Measurements from ENCODE around the gene AFAP1L2.

AFAP1L2 gene

GRCh38 chr10:114396464-114396863, 7.8 kb downstream of the AFAP1L2 start:
- DNase-seq, result no peak
- H3K4me3 ChIP-seq (ENCODE audit: low read depth, low read length), result no peak overlapping the region
- no peak overlapping the region for H3K27ac ChIP-seq
- TF ChIP-seq CTCF (IDR thresholded peaks at IDR 0.05; ENCODE audit: low read depth, low read length), result no peak
- no peaks in the 10 kb centered on the region for H3K9me3 ChIP-seq (ENCODE audit: severe bottlenecking)
- H3K36me3 ChIP-seq, result no peaks in the 10 kb centered on the region
- H3K27me3 ChIP-seq (ENCODE audit: insufficient read depth, low read depth, severe bottlenecking), result peaks cover 69% of the 10 kb centered on the region

- TF ChIP-seq CTCF (IDR thresholded peaks at IDR 0.05; ENCODE audit: low read depth, low read length), result no peak
- no peak overlapping the region for H3K4me3 ChIP-seq (ENCODE audit: low read depth, low read length)
- no peaks in the 10 kb centered on the region for H3K36me3 ChIP-seq
- no peaks in the 10 kb centered on the region for H3K9me3 ChIP-seq (ENCODE audit: severe bottlenecking)
- DNase-seq, result no peak
- peaks cover 64% of the 10 kb centered on the region for H3K27me3 ChIP-seq (ENCODE audit: insufficient read depth, low read depth, severe bottlenecking)
- no peak overlapping the region for H3K27ac ChIP-seq
These were observed 8.8 kb downstream of the AFAP1L2 start for GRCh38 chr10:114395366-114396022.

DNA sequence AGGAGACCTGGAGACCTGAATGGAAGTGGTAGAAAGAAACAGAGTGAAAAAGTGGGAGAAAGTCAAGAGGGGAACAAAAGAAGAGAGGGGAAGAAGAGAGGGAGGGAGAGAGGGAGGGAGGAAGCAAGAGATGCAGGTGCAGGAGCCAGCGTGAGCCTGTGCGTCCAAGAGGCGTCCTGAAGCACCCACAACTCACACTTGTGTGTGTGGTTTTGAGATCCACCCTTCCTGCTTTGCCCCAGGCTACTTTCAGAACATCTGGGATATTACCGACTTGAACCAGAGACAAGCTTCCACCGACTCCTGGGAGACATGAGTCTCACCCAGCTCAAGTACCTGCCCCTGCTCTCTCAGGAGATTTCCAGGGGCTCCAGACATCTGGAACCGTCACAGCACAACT, 9.8 kb downstream of the AFAP1L2 start:
- H3K4me3 ChIP-seq (ENCODE audit: low read depth, low read length), result no peak overlapping the region
- no peaks in the 10 kb centered on the region for H3K36me3 ChIP-seq
- no peak for TF ChIP-seq CTCF (IDR thresholded peaks at IDR 0.05; ENCODE audit: low read depth, low read length)
- H3K9me3 ChIP-seq (ENCODE audit: severe bottlenecking), result no peaks in the 10 kb centered on the region
- H3K27me3 ChIP-seq (ENCODE audit: insufficient read depth, low read depth, severe bottlenecking), result peaks cover 56% of the 10 kb centered on the region
- no peak for DNase-seq
- H3K27ac ChIP-seq, result no peak overlapping the region

DNA sequence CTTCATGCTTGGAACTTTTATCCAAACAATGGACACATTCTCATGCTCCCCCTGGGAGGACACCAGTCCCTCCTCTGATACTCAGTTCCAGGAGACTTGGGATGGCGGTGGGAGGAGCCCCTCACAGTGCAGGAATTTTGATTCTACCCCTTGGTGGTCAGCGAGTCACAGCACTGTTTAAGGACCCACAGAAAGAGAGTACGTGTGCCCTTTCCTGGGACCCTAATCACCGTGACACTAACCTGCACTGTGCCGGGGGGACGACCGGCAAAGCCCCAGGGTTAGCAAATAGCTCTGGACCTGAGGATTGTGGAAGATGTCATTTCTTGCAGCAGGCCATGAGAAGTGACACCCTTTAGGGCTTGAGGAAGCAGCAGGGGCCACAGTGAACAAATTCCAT, 10.4 kb downstream of the AFAP1L2 start:
- Histone ChIP-seq H3K27ac (no peak overlapping the region), H3K36me3 (no peaks in the 10 kb centered on the region), H3K9me3 (ENCODE audit: severe bottlenecking) (no peaks in the 10 kb centered on the region), H3K4me3 (ENCODE audit: low read depth, low read length) (no peak overlapping the region), H3K27me3 (ENCODE audit: insufficient read depth, low read depth, severe bottlenecking) (peaks cover 55% of the 10 kb centered on the region)
- no peak for DNase-seq
- no peak for TF ChIP-seq CTCF (IDR thresholded peaks at IDR 0.05; ENCODE audit: low read depth, low read length)

DNA sequence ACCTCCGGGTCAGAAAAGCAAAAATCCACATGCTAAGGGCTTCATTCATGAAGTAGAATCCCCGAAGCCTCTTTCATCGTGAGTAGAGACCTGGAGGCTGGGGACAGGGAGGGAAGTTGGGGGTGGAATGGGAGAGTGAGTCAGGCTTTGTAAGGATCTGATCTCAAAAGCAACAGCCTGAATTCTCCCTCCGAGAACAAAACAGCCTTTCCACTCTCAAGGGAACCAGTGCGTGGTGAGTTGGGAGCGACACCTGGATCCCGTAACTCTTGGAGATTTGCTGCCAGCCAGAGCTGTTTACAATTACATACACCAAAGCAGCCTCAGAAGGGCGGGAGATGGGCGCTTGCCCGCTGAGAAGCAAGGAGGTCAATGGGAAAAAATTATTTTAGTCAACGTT, 10.8 kb downstream of the AFAP1L2 start:
- Histone ChIP-seq H3K27ac (no peak overlapping the region), H3K9me3 (ENCODE audit: severe bottlenecking) (no peaks in the 10 kb centered on the region), H3K27me3 (ENCODE audit: insufficient read depth, low read depth, severe bottlenecking) (peaks cover 51% of the 10 kb centered on the region), H3K4me3 (ENCODE audit: low read depth, low read length) (no peak overlapping the region), H3K36me3 (no peaks in the 10 kb centered on the region)
- no peak for TF ChIP-seq CTCF (IDR thresholded peaks at IDR 0.05; ENCODE audit: low read depth, low read length)
- DNase-seq, result no peak
